Stimulated activated naive CD4-positive, alpha-beta T cell treated with Interleukin-2 at 50 U/mL for 16 hours (primary cell): ENCODE results near the gene ULK2.
A peak's percentile ranks its signal among the peaks of the same experiment; 100 is the strongest.

Source experiments
- DNase-seq: peaks from one replicate; lab custom pipeline; 2025; lab: John Stamatoyannopoulos, UW

Gene ULK2

GRCh38 chr17:19726631-19727376, 140.9 kb downstream of the ULK2 start:
- no peak for DNase-seq

DNA sequence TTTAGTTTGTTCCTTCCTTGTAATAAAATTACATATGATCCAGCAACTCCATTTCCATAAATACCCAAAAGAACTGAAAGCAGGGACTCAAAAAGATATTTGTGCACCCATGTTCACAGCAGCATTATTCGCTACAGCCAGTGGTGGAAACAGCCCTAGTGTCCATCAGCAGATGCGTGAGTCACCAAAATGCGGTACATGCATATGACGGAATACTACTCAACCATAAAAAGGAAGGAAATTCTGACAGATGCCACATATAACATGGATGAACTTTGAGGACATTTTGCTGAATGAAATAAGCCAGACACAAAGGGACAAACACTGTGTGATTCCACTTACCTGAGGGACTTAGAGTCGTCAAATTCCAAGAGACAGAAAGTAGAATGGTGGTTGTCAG, 142.2 kb downstream of the ULK2 start:
- DNase-seq = no peak

- peak; percentile 25 for DNase-seq
Measured at GRCh38 chr17:19724501-19725420, 143.0 kb downstream of the ULK2 start.

DNA sequence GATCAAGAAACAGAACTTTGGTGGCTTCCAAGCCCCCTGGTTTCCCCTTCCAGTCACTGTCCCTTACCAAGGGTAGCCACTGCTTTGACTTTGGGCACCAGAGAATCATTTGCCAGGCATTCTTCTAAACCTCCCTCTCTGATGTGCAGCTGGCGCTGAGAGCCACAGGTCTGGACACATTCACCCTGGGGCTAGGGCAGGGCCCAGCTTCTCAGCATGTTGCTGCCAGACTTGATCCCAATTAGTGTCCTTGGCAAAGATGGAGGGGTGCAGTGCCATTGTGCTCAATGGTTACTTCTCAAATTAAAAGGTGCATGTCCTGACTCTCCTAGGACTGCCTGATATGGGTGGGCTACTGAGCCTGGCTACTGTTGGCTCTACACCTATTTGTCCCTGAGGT, 143.8 kb downstream of the ULK2 start:
- no peak for DNase-seq
